ENCODE data around the gene ZNF398. TPM values are rescaled to one million over a fixed set of nuclear protein-coding genes. Genes with fewer than 3 reads are reported as not detected.
A peak's percentile ranks its signal among the peaks of the same experiment; 100 is the strongest.
"Not testable (repeated sequence)": the region's sequence is repeated elsewhere in the genome, so short reads cannot be mapped to it uniquely, and the experiment has no call there.

ZNF398 gene, protein sequence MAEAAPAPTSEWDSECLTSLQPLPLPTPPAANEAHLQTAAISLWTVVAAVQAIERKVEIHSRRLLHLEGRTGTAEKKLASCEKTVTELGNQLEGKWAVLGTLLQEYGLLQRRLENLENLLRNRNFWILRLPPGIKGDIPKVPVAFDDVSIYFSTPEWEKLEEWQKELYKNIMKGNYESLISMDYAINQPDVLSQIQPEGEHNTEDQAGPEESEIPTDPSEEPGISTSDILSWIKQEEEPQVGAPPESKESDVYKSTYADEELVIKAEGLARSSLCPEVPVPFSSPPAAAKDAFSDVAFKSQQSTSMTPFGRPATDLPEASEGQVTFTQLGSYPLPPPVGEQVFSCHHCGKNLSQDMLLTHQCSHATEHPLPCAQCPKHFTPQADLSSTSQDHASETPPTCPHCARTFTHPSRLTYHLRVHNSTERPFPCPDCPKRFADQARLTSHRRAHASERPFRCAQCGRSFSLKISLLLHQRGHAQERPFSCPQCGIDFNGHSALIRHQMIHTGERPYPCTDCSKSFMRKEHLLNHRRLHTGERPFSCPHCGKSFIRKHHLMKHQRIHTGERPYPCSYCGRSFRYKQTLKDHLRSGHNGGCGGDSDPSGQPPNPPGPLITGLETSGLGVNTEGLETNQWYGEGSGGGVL
- 6.6 TPM for total RNA-seq

DNA sequence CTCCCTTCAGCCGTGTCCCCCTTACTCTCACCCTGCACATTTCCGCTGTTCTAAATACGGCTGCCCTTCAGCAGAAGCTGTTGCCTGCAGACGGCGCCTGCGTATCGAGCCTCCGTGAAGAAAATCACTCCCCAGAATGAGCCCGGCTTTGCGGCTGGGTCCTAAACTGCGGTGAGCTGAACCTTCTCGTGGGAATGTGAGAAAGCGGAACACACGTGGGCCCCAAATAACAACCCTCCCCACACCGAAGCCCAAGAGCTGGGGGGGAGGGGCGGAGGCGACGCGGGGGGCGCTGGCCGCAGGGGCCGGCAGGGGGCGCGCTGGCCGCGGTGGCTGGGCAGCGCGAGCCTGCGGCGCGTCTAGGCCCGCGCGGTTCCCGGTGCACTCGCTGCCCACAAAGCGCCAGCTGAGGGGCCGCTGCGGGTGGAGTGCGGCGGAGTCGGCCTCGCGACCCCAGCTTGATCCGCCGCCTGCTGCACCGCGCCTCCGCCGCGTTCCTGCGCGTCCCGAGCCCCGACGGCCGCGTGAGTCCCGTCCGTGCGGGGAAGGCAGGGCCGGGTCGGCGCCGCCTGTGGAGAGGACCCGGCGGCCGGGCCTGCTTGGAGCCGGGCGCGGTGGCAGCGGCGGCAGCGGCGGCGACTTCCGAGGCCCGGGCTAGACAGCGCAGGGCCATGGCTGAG, at the start of gene ZNF398:
Gene ZNF398, plus strand, starts transcription at position 382 of the 680 bp plus-strand sequence. Its CDS starts 290 bp downstream, at position 672.
- ATAC-seq (peak; percentile 91), DNase-seq (ENCODE audit: low spot score) (peak; percentile 82)

- no peak for ATAC-seq
- DNase-seq (ENCODE audit: low spot score) = no peak
Measured at GRCh38 chr7:149099058-149099457, 48.2 kb upstream of the ZNF398 start.

GRCh38 chr7:149100821-149101220, 46.4 kb upstream of the ZNF398 start:
- DNase-seq (ENCODE audit: low spot score) (no peak), ATAC-seq (no peak)

- ATAC-seq (no peak), DNase-seq (ENCODE audit: low spot score) (no peak)
Measured at GRCh38 chr7:149102666-149103065, 44.6 kb upstream of the ZNF398 start.

DNA sequence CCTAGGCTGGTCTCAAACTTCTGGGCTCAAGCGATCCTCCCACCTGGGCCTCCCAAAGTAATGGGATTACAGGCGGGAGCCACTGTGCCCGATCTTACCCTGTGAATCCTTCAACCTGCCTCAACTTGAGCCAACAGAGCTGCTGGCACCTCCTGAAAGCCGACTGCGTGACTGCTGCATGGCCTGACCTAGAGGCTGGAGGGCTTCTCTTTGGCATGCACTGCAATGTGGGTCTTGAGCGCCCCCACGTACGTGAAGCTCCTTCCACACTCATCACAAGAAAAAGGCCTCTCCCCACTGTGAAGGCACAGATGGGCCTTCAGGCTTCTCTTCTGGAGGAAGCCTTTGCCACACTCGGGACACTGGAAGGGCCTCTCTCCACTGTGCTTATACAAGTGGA, 43.8 kb upstream of the ZNF398 start:
- ATAC-seq = no peak

GRCh38 chr7:149104214-149104613, 43.0 kb upstream of the ZNF398 start:
- ATAC-seq = no peak
- DNase-seq (ENCODE audit: low spot score) = no peak

More for the DNA sequence above, 43.8 kb upstream of the ZNF398 start:
- DNase-seq (ENCODE audit: low spot score) = no peak

- DNase-seq (ENCODE audit: low spot score) = no peak
- ATAC-seq = no peak
Measured at GRCh38 chr7:149104749-149105148, 42.5 kb upstream of the ZNF398 start.

GRCh38 chr7:149109969-149110368, 37.3 kb upstream of the ZNF398 start:
- DNase-seq (ENCODE audit: low spot score) (no peak), ATAC-seq (no peak)

- DNase-seq (ENCODE audit: low spot score) = no peak
- no peak for ATAC-seq
Measured at GRCh38 chr7:149125189-149125862, 21.9 kb upstream of the ZNF398 start.

DNA sequence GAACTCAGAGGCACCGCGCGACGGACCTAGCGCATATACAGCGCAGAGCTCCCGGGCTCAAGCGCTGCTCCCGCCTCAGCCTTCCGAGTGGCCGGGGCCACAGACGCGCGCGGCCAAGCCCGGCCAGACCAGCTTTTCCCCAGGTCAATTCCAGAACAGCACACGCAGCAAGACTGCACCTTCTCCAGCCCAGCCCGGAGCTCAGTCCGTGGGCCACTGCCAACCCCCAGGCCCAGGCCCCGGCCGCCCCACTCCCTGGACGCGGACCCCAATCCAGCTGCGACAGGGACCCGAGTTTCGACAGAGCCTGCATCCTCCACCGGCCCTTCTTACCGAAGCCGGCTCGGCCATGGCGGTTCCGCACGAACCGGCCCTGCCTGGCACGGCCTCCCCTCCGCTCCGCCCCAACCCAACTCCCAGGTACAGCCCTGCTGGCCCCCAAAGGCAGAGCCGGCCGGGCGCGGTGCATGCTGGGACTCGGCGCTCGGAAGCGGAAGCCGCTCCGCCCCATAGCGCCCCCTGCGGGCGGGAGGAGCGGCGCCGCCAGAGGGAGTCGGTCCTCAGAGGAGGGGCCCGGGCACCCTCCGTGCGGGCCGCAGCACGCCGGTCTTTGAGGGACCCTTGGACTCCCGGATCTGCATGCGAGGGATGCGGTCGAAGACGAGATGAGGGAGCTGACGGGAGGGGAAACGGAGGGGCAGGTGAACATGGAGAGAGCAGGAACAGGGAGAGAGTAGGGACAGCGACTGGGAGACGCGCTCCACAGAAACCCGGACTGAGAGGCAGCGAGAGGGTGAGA, 21.2 kb upstream of the ZNF398 start, which contains the start of gene ZNF425:
Gene ZNF425, minus strand, starts transcription at position 462 of the 799 bp plus-strand sequence. Its CDS starts 111 bp downstream, at position 351.
- DNase-seq (ENCODE audit: low spot score) (peak; percentile 96), ATAC-seq (peak; percentile 94)

DNA sequence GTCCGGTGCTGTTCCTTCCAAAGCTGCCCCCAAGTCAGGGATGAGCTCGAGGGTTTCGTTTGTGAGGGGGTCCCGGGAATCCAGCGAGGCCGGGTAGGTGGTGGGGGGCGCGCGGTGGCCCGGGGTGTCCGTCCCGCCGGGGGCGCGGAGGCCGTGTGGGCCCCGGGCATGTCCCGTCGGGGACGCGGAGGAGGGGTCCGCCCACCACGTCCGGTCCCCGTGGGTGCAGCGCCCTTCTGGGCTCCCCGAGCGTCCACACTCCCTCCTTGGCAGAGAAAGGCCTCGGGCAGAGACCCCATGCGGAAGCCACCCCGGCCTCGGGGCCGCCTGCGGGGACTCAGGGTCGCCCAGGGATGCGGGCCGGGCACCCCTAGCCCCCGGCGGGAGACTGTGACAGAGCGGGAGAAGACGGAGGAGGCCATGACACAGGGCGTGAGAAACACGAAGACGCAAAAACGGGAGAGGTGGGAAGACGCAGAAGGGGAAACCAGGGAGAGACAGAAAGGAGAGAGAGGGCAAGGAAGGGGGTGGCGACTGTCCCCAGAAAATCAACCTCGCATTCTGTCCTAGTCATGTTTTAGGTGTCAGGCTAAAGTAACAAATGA, 20.5 kb upstream of the ZNF398 start:
- peak; percentile 60 for DNase-seq (ENCODE audit: low spot score)
- ATAC-seq = peak; percentile 52

- no peak for DNase-seq (ENCODE audit: low spot score)
- no peak for ATAC-seq
Measured at GRCh38 chr7:149130572-149131198, 16.6 kb upstream of the ZNF398 start.

DNA sequence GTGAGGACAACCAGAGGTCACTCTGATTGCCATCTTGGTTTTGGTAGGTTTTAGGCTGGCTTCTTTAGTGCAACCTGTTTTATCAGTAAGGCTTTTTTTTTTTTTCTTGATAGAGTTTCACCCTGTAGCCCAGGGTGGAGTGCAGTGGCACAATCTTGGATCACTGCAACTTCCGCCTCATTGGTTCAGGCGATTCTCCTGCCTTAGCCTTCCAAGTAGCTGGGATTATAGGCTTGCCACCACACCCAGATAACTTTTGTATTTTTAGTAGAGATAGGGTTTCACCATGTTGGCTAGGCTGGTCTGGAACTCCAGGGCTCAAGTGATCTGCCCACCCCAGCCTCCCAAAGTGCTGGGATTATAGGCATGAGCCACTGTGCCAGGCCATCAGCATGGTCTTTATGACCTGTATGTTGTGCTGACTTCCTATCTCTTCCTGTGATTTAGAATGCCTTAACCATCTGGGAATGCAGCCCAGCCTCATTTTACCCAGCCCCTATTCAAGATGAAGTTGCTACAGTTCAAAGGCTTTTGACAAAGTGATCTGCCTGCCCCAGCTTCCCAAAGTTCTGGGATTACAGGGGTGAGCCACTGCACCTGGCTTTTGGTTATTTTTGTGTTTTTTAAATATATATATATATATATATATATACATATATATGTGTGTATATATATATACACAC, 14.1 kb upstream of the ZNF398 start:
- ATAC-seq = no peak
- DNase-seq (ENCODE audit: low spot score) = no peak

DNA sequence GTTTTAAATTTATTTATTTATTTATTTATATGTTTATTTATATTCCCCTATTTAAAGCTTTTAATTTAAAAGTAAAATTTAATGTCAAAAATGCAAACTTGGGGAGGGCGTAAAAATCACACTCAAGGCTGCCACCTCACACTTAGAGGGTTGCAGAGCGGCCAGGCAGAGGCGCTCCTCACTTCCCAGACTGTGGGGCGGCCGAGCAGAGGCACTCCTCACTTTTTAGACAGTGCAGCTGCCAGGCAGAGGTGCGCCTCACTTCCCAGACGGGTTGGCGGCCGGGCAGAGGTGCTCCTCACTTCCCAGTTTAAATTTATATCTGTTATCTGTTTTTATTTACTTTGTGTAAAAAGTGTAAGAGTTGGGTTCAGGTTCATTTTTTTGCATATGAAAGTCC, 11.1 kb upstream of the ZNF398 start:
- no peak for ATAC-seq
- DNase-seq (ENCODE audit: low spot score) = no peak

- ATAC-seq (no peak), DNase-seq (ENCODE audit: low spot score) (no peak)
Measured at GRCh38 chr7:149140831-149141230, 6.4 kb upstream of the ZNF398 start.

GRCh38 chr7:149141893-149142292, 5.4 kb upstream of the ZNF398 start:
- no peak for ATAC-seq
- DNase-seq (ENCODE audit: low spot score) = no peak

GRCh38 chr7:149144436-149144922, 2.8 kb upstream of the ZNF398 start:
- DNase-seq (ENCODE audit: low spot score); ATAC-seq: not testable (repeated sequence)

- DNase-seq (ENCODE audit: low spot score) = no peak
- no peak for ATAC-seq
Measured at GRCh38 chr7:149145031-149145845, 2.0 kb upstream of the ZNF398 start.
